Endothelial cell (in vitro differentiated cells): ENCODE results near the gene WWC1. TPM values are rescaled to one million over a fixed set of nuclear protein-coding genes. Genes with fewer than 3 reads are reported as not detected.

Experiments
- DNase-seq: peaks from one replicate; pipeline ENCODE4 v3.0.0; 2021; ENCODE audit warnings: low spot score
- H3K27ac Mint-ChIP-seq: one replicate; pipeline ENCODE4 v1.8.0; 2021; ENCODE audit warnings: mixed read lengths, inconsistent platforms; ENCODE audit not compliant: unreplicated experiment
- H3K27me3 Mint-ChIP-seq: one replicate; pipeline ENCODE4 v1.8.0; 2021; ENCODE audit warnings: mild to moderate bottlenecking, moderate library complexity, mixed read lengths, inconsistent platforms; ENCODE audit not compliant: unreplicated experiment
- H3K36me3 Mint-ChIP-seq: one replicate; pipeline ENCODE4 v1.8.0; 2021; ENCODE audit warnings: mild to moderate bottlenecking, low read depth, mixed read lengths, inconsistent platforms; ENCODE audit not compliant: unreplicated experiment
- H3K4me1 Mint-ChIP-seq: one replicate; pipeline ENCODE4 v1.8.0; 2021; ENCODE audit warnings: mild to moderate bottlenecking, mixed read lengths, inconsistent platforms; ENCODE audit not compliant: unreplicated experiment
- H3K4me3 Mint-ChIP-seq: one replicate; pipeline ENCODE4 v1.8.0; 2021; ENCODE audit warnings: mild to moderate bottlenecking, mixed read lengths, inconsistent platforms; ENCODE audit not compliant: unreplicated experiment
- H3K9me3 Mint-ChIP-seq: one replicate; pipeline ENCODE4 v1.8.0; 2021; ENCODE audit warnings: mixed read lengths, inconsistent platforms; ENCODE audit not compliant: unreplicated experiment
- total RNA-seq: library from RNA; stranded (reverse); fragmentation: NEBNext Ultra II Directional; extraction: Animal tissue kit (Norgen Biotek cat#: 25700); gene quantifications from one replicate; pipeline ENCODE4 v1.2.1, GENCODE V29; 2021; ENCODE audit not compliant: unreplicated experiment
- TF ChIP-seq, protein P1 (sequence below): fragments of 200-600 bp; sonication (generic); IDR thresholded peaks from one replicate; pipeline ENCODE4 v1.5.0; 2021; ENCODE audit warnings: antibody characterized with exemption; ENCODE audit not compliant: unreplicated experiment

Gene WWC1
- total RNA-seq, 1 donor from 2014 or later: 1.1 TPM

DNA sequence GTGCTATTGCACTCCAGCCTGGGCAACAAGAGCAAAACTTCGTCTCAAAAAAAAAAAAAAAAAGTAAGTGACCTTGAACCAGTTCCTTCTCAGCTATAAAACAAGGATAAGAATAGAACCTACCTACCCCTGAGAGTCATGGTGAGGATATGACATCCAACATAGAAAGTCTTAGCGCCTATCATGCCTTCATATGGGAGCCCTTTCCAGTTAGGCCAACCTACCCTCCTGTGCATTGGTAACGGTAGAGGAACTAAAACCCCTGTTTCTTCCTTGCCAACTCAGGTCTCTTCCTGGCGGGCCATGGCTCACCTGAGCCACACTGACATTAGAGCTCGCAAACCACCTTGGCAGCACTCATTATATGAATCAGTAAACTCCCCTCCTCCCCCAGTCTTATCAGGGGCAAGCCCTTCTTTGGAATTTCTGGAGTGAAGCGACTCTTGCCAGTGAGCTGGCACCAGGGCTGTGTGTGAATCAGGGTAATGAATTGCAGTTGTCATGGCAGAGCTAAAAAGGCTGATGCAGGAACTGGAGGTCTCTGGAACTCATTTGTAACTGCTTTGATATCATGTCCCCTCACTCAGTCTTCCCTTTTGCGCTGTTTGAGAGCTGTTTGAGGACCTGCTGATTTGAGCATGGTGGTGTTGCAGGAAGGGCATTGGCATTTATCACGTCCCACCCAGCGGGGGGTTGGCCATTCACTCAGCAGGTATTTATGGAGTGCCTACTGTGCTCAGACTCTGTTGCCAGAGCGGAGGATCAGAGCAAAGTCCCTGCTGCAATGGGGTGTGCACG is 10.3 kb downstream of the WWC1 start:
- no peak for DNase-seq
- no peaks in the 10 kb centered on the region for H3K9me3 Mint-ChIP-seq
- TF ChIP-seq, protein P1, sequence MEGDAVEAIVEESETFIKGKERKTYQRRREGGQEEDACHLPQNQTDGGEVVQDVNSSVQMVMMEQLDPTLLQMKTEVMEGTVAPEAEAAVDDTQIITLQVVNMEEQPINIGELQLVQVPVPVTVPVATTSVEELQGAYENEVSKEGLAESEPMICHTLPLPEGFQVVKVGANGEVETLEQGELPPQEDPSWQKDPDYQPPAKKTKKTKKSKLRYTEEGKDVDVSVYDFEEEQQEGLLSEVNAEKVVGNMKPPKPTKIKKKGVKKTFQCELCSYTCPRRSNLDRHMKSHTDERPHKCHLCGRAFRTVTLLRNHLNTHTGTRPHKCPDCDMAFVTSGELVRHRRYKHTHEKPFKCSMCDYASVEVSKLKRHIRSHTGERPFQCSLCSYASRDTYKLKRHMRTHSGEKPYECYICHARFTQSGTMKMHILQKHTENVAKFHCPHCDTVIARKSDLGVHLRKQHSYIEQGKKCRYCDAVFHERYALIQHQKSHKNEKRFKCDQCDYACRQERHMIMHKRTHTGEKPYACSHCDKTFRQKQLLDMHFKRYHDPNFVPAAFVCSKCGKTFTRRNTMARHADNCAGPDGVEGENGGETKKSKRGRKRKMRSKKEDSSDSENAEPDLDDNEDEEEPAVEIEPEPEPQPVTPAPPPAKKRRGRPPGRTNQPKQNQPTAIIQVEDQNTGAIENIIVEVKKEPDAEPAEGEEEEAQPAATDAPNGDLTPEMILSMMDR: no peak
- no peak overlapping the region for H3K27ac Mint-ChIP-seq
- no peak overlapping the region for H3K4me3 Mint-ChIP-seq
- H3K27me3 Mint-ChIP-seq: peaks cover 3% of the 10 kb centered on the region
- peaks cover 5% of the 10 kb centered on the region for H3K4me1 Mint-ChIP-seq
- no peaks in the 10 kb centered on the region for H3K36me3 Mint-ChIP-seq

DNA sequence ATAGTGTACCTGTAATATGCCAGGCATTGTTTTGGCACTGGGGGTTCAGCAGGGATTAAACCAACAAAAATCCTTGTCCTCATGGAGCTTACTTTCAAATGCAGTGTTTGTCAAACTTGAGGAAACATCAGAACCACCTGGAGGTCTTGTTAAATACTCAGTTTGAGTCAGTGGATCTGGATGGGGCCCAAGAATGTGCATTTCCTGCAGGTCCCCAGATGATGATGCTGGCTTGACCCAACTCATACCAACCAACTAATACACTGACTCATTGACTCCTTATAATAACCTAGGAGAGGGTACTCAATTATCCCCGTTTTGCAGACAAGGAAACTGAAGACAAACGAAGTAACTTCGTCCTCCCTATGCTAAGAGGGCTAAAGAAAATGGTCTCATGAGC is 11.3 kb downstream of the WWC1 start:
- Mint-ChIP-seq H3K4me3 (no peak overlapping the region), H3K36me3 (no peaks in the 10 kb centered on the region), H3K4me1 (peaks cover 5% of the 10 kb centered on the region), H3K27me3 (peaks cover 3% of the 10 kb centered on the region), H3K27ac (no peak overlapping the region), H3K9me3 (no peaks in the 10 kb centered on the region)
- TF ChIP-seq, protein P1: no peak
- DNase-seq: no peak

DNA sequence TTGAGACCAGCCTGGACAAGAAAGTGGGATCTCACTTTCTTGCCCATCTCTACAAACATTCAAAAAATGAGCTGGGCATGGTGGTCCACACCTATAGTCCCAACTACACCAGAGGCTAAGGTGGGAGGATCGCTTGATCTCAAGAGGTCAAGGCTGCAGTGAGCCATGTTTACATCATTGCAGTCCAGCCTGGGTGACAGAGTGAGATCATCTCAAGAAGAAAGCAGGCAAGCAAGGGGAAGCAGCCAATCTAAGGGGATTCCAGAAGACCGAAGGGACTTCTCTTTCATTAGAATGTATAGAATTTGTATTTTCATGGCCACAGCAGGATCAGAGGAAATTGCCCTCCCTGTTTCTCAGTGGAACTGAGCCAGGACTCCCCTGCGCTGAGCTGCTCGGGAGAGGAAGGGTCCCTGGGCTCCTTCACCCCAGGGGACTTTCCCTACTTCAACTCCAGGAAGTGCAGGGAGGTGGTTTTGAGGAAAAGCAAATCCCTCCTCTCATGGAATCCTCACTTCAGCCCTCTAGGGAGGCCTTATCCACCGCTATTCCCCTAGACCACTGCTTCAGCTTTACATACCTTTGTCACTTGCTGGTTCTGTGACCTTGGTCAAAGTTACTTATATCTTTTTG is 12.1 kb downstream of the WWC1 start:
- no peak overlapping the region for H3K4me3 Mint-ChIP-seq
- no peaks in the 10 kb centered on the region for H3K36me3 Mint-ChIP-seq
- no peaks in the 10 kb centered on the region for H3K9me3 Mint-ChIP-seq
- TF ChIP-seq, protein P1: no peak
- no peak overlapping the region for H3K27ac Mint-ChIP-seq
- peaks cover 3% of the 10 kb centered on the region for H3K27me3 Mint-ChIP-seq
- no peak for DNase-seq
- H3K4me1 Mint-ChIP-seq: peaks cover 5% of the 10 kb centered on the region

DNA sequence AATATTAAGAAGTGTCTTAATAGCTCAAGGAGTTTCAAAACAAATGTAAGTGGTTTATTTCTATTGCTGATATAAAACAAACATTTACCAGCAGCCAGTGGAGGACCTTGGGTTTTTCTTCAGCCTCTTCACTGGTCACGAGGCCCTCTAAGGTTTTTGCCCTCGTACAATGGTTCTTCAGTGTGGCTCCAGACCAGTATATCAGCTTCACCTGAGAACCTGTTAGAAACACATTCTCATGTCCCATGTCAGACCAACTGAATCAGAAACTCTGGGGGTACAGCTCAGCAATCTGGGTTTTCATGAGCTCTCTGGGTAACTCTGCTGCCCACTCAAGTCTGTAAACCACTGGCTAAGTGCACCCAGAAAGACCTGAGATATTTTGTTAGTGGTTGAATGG is 12.9 kb downstream of the WWC1 start:
- Mint-ChIP-seq H3K4me3 (no peak overlapping the region), H3K27ac (no peak overlapping the region), H3K4me1 (peaks cover 5% of the 10 kb centered on the region), H3K9me3 (no peaks in the 10 kb centered on the region), H3K36me3 (no peaks in the 10 kb centered on the region), H3K27me3 (peaks cover 3% of the 10 kb centered on the region)
- TF ChIP-seq, protein P1: no peak
- DNase-seq: no peak

DNA sequence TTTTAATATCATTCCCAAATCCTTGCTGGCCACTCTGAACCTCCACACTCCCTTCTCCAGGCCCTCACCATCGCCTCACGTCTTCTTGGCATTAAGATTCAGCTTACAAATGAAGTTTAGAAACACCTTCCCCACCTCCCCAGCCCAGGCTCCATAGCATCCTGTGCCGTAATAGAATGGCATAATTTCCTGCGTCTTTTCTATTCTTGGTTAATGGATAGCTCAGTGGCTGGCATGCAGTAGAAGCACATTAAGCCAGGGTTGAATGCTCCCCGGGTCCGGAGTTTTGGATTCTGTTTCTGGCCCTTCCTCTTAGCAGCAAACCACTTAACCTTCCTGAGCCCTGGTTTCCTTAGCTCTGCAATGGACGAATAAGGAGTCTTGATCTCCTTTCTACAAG is 13.8 kb downstream of the WWC1 start:
- no peaks in the 10 kb centered on the region for H3K36me3 Mint-ChIP-seq
- H3K27ac Mint-ChIP-seq: no peak overlapping the region
- peaks cover 3% of the 10 kb centered on the region for H3K27me3 Mint-ChIP-seq
- DNase-seq: no peak
- H3K9me3 Mint-ChIP-seq: no peaks in the 10 kb centered on the region
- TF ChIP-seq, protein P1: no peak
- H3K4me3 Mint-ChIP-seq: no peak overlapping the region
- H3K4me1 Mint-ChIP-seq: peaks cover 5% of the 10 kb centered on the region
